HG02870 (cell line): ENCODE measurements around the gene DISC1.
A peak's percentile ranks its signal among the peaks of the same experiment; 100 is the strongest.

Source experiments
- ATAC-seq: cut with Tn5 transposase; IDR thresholded peaks from one replicate; pipeline ENCODE4 v1.9.1; 2021; ENCODE audit warnings: mild to moderate bottlenecking, moderate library complexity; ENCODE audit not compliant: unreplicated experiment

Gene DISC1

DNA sequence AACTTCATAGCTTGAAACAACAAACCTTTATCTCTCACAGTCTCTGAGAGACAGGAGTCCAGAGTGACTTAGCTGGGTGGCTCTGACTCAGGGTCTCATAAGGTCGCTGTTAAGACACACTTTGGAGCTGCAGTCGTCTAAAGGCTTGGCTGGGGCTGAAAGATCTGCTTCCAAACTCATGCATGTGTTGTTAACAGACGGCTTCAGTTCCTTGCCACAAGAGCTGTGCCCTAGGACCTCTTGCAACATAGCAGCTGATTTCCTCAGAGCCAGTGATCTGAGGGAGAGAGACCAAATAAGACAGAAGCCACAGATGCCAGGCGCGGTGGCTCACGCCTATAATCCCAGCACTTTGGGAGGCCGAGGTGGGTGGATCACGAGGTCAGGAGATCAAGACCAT is 176.8 kb downstream of the DISC1 start:
- ATAC-seq: no peak

DNA sequence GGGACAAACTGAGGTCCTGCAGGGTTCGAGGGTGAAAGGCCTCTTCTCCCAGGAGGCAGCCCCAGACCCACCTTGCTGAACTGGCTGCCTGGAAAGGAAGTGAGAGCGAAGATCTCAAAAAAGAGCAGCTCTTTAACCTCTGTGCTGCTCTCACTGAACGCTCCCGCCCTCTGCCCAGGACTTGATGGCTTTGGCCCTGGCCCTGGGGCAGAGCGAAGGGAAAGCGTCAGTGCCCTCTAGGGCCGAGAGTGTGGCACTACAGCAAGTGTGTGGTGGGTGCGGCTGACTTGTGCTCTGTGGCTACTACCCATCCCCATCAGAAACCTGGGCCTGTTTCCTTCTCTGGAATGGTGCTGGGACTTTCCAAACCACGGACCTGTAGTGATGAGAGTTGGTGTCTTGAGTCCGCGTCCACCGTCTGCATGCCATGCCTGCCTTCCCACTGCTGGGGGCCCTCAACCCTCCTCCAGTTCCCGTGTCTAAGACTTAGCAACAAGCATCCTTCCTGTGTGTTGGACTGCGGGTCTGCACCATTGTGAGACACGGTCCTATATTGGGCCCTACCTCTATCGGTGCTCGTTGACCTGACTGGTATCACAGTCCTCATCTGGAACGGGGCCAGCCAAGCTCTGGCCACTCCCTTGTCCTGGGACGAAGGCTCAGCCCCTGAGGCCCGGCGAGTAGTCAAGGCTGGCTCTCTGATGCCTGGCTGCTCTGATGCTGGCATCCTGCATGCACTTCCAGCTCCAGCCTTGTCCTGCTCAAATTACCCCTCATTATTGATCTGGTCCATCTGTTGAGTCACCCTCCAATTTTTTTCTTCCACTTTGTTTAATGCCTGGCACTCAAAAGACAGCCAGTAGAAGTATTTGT is 180.3 kb downstream of the DISC1 start:
- ATAC-seq: peak; percentile 89

GRCh38 chr1:231807541-231807940 is 181.0 kb downstream of the DISC1 start:
- no peak for ATAC-seq

- ATAC-seq: no peak
Measured at GRCh38 chr1:231808116-231808515, 181.5 kb downstream of the DISC1 start.

DNA sequence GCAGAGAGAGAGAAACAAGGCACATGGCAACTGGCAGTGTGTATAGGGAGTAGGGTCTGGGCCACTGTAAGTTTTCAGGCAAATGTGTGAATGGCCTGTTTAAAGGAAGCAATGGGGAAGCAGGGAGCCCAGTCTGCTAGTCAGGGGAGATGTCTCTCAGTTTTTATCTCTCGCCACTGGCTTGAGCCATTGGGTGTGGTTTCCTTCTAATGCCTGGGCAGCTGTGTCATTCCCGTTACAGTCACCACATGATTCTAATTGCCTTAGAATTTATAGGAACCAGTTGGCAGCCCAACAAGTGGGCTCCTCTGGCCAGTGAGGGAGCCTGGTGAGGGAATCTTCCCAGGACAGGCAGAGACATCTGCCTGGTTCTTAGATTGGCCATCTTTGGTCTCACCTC is 182.4 kb downstream of the DISC1 start:
- ATAC-seq: no peak

- no peak for ATAC-seq
Measured at GRCh38 chr1:231810415-231810814, 183.8 kb downstream of the DISC1 start.

DNA sequence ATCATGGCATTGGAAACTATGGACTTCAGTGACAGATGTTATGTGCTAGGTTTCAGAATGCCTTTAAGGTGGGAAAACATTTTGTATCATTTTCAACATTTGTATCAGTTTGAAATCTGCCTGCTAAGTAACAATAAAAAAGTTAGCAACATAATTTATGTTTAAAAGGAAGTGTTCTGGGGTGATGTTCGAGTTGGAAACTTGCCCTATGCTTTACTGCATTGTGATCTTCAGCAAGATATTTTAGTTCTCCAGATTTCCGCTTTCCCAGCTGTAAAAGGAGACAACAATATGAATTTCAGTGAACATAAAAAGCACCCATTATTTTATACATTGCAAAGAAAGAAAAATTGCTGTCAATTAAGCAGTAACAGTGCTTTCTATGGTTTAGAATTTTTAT is 187.4 kb downstream of the DISC1 start:
- ATAC-seq: no peak

DNA sequence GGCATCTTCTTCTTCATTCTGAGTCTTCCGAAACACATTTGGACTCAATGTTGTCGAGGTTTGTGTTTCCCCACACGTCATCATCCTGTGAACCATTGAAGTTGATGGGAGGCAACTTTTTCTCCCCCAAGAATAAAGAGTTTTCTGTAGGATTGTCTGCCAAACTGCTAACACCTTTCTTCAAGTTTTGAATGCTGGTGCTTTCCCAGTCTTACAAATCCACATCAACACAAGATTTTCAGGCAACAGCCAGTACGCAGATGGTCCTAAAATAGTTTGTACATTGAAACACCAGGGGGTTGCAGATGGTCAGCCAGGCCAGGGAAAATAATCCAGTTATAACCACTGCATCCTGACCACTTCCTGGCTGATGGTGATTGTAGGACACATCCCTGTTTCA is 187.9 kb downstream of the DISC1 start:
- ATAC-seq: no peak

DNA sequence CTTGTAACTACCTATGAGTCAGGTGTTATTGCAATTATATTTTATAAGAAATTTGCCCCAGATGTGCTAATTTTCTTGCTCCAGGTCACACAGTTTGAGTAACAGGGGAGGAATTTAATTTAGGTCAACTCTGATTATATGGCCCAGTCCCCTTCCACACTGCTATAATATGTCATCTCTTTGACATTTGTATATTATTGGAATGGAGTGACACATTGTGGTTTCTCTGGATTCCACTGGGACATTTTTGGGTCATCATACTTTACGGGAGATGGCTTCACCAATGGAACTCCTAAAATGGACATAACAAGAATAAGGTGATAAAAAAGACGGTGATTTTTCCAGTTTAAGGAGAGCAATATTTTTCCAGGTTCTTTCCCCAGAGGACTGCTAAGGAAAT is 191.2 kb downstream of the DISC1 start:
- no peak for ATAC-seq

- no peak for ATAC-seq
Measured at GRCh38 chr1:231818337-231818736, 191.7 kb downstream of the DISC1 start.

DNA sequence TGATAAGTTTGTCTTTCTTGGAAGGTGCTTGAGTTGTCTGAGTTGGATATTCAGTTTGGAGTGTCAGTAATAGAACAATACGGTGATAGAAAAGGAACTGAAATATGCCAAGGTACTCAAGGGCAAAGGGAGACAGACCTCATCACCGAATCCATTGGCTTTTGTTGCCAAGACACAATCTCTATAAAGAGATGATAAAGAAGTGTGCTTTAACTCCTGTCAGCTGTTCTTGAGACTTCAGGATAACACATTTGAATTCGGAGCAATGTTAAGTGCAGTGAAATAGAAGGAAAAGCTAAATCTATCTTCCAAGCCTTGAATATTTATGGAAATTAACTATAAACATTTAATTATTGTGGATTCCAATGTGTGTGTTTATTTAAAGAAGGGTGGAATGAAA is 194.7 kb downstream of the DISC1 start:
- no peak for ATAC-seq

DNA sequence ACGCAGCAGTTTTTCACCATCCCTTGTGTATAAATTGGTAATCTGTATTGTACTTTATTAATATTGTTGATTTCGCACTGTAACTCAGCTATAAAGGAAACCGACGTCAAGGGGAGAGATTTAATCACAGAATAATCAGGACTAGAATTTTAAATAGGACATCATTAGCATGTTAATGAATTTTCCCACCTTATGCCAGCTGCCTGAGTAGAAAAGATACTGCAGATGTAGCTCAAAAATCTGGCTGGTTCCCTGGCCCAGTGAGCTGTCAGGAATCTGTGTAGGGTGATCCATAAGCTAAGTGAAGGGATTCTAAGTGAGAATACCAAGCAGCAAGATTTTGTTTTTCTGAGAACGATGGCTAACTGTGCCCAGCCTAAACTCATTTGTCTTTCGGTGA is 195.5 kb downstream of the DISC1 start:
- ATAC-seq: no peak

DNA sequence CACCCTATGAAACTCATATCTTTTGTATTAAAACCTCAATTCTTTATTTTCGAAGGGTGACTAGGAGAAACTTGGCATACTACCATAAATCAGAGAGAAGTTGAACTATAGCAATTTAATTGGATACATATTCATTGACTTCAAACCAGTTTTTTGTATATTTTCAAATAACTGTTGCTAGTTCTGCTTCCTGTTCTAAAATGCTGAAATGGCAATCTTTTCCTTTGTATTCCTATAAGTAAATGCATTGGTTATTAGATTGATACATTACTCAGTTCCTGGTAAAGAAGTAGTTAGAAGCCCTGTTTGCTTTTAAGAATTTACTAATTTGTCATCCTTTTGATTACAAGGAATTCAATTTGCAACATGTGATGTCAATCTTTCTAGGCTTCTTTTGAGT is 200.0 kb downstream of the DISC1 start:
- ATAC-seq: no peak

DNA sequence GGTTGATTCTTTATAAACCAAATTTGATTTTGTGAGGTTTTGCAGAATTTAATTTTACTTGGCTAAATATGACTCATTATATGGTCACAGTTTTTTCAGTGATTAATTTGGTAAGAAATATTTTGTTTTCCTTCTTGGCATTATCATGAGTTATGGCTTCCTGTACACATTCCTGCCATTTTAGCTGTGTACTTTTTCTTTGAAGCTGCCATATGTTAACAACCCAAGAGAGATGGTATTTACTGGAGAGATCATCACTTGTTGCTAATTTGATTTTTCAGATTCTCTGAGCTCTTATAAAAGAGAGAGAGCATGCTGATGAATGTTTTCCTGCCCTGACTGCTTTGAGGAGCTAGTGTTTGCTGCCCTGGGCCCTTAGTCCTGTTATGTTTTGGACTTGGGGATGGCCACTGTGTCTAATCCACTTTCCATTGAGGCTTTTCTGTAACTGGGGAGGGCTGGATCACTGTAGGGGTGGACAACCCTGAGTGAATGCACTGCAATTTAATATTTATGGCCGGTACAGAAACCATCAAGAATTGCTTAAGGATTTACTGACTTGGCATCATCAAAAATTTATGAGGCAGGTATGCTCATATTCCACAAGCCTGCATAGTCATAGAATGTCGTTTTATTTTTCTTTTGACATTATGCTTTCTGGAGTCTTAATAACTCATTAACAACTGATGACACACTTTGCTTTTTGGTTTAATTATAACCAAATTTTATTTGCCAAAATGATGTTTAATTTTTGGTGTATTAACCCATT is 200.9 kb downstream of the DISC1 start:
- no peak for ATAC-seq

DNA sequence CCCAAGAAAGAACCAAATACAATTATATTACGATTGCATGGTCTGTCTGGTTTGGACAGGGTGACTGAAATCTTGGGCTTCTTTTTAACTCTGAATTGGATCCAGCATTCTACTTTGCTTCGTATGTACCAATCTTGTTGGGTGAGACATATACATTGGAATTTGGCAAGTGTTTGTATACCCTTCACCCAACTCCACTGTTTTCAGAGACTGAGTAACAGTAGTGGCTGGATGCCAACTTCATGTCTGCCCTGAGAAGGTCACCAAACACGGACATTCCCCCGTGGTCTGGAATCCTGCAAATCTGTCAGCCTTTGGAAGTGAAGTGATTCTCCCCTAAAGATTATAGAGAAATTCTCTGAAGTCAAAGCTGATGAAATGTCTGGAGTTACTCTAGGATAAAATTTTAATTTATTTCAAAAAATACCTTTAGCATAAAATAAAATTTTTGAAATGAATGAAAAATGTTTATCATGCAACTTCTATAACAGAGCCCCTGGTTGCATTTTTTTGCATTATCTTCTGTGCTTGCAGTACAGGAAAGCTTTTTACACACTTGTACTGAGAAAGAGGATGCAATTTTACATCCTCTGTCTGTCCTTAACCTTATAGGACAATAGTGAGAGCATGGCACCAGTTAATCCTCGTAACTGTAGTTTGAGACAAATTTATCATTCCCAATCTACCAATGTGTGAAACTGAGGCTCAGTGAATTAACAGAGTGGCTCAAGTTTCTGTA is 201.8 kb downstream of the DISC1 start:
- no peak for ATAC-seq

- ATAC-seq: no peak
Measured at GRCh38 chr1:231829332-231829731, 202.7 kb downstream of the DISC1 start.

GRCh38 chr1:231836227-231836893 is 209.8 kb downstream of the DISC1 start:
- no peak for ATAC-seq

DNA sequence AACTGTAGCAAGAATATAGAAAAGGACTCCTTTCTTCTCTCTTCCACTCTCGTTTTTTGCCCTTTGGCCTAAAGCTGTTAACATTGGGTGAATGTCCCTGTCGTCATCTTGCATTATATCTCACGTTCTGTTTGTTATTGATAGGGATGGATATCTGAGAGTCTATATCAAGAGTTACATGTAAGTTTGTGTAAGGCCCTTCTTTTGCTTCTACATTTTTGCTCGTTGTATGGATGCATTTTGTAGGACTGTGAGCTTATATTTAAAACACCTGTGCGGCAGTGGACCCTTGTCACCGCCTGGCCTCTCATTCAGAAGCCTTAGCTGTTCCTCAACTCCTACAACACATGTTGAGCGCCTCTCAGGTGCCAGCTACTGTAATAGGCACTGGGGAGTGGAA is 211.9 kb downstream of the DISC1 start:
- ATAC-seq: no peak

GRCh38 chr1:231839999-231840398 is 213.4 kb downstream of the DISC1 start:
- no peak for ATAC-seq

- no peak for ATAC-seq
Measured at GRCh38 chr1:231841616-231842344, 215.2 kb downstream of the DISC1 start.
